ENCODE results near the gene KIAA1671.

DNA sequence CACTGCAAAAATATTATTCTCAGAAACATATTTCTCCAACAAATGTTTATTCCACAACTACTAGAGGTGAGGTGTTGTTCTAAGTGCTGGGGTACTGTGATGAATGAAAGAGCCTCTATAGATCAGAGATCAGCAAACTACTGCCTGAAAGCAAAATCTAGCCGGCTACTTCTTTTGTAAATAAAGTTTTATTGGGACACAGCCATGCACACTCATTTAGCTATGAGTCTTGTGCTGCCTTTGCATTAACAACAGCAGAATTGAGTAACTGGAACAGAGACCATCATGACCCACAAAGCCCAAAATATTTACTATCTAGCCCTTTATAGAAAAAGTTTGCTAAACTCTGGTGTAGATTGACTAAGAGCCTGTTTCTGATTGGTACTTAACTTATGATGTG, 210.0 kb downstream of the KIAA1671 start:
- TF ChIP-seq CTCF (IDR thresholded peaks at IDR 0.05) = no peak
- no peak for TF ChIP-seq POLR2A (IDR thresholded peaks at IDR 0.05)
